GM19452 (cell line): Measurements from ENCODE around the gene RHBG.

Experiments used
- ATAC-seq: cut with Tn5 transposase; IDR thresholded peaks from one replicate; pipeline ENCODE4 v1.9.1; 2021; ENCODE audit not compliant: unreplicated experiment

The RHBG gene

GRCh38 chr1:156423422-156424352 lies 54.7 kb downstream of the RHBG start:
- no peak for ATAC-seq

- ATAC-seq: no peak
Observed at GRCh38 chr1:156424806-156425432, 55.9 kb downstream of the RHBG start.

GRCh38 chr1:156425943-156426342 lies 56.9 kb downstream of the RHBG start:
- ATAC-seq: no peak

GRCh38 chr1:156427957-156428356 lies 58.9 kb downstream of the RHBG start:
- ATAC-seq: no peak

GRCh38 chr1:156428746-156429288 lies 59.8 kb downstream of the RHBG start:
- no peak for ATAC-seq

GRCh38 chr1:156429313-156430060 lies 60.5 kb downstream of the RHBG start:
- no peak for ATAC-seq

GRCh38 chr1:156430303-156430702 lies 61.3 kb downstream of the RHBG start:
- ATAC-seq: no peak

- ATAC-seq: no peak
Observed at GRCh38 chr1:156430866-156431265, 61.9 kb downstream of the RHBG start.

- ATAC-seq: no peak
Observed at GRCh38 chr1:156431366-156431765, 62.4 kb downstream of the RHBG start.

GRCh38 chr1:156431769-156432668 lies 63.0 kb downstream of the RHBG start:
- ATAC-seq: no peak

GRCh38 chr1:156432669-156433018 lies 63.6 kb downstream of the RHBG start:
- no peak for ATAC-seq

- no peak for ATAC-seq
Observed at GRCh38 chr1:156433032-156433431, 64.0 kb downstream of the RHBG start.

GRCh38 chr1:156433602-156434001 lies 64.6 kb downstream of the RHBG start:
- ATAC-seq: no peak
